GM12892 (cell line): ENCODE results near the gene ASTN2.

ENCODE experiments used
- POLR2A ChIP-seq: IDR thresholded peaks from 2 replicates; pipeline ENCODE4 v1.6.1; 2011; ENCODE audit warnings: low read depth, low read length, control low read depth
- POLR2AphosphoS5 ChIP-seq: IDR thresholded peaks from 2 replicates; pipeline ENCODE4 v1.6.1; 2011; ENCODE audit warnings: low read depth, low read length, control low read depth
- TAF1 ChIP-seq: IDR thresholded peaks from 2 replicates; pipeline ENCODE4 v1.6.1; 2011; ENCODE audit warnings: low read depth, mild to moderate bottlenecking, control low read depth, low read length, borderline replicate concordance

- TF ChIP-seq POLR2AphosphoS5 (no peak), TAF1 (no peak), POLR2A (no peak)
These were observed 518.9 kb downstream of the ASTN2 start for GRCh38 chr9:116895961-116896360.
